Ramos (cell line): Measurements from ENCODE around the gene TEX14.

Experiments
- in situ Hi-C: fragments of 300-500 bp; cut with MboI; formaldehyde crosslinking; loops from one replicate; pipeline ENCODE4 v1.14.3; 2022; ENCODE audit warnings: low sequenced_read_pairs; ENCODE audit not compliant: unreplicated experiment

TEX14 gene

GRCh38 chr17:58508341-58509067 lies 183.3 kb downstream of the TEX14 start:
- in situ Hi-C loops: no loop called here

DNA sequence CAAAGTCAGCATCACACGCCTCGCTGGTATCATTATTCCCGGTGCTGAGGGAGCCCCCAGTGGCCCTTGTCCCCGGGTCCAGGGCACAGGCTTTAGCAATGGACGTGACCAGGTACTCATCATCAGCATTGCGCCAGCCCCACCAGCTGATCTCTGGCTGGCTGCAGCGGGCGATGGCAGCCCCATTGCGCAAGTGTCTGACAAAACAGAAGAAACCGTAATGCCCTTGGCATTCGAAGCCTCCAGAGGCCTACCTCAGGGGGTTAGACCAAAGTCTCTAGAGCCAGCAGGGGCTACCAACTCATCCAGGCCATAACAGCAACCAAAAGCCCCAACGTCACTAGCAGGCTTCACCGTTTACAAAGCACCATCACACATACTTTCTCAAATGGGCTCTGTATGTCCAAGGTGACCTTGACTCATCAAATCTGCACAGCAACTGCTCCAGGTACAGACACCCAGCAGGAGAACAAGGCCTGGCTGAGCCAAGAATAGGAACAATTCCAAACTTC lies 184.7 kb downstream of the TEX14 start:
- in situ Hi-C loops: no loop called here
